ENCODE measurements around the gene ARHGAP26. TPM values are rescaled to one million over a fixed set of nuclear protein-coding genes. Genes with fewer than 3 reads are reported as not detected.
A peak's percentile ranks its signal among the peaks of the same experiment; 100 is the strongest.

ARHGAP26 gene
- total RNA-seq, 1 experiment from 2014 or later: 34.5 TPM

- no peak overlapping the region for H3K27ac ChIP-seq (ENCODE audit: low read depth, low read length)
- BruUV-seq (replicated peaks): no TSS peak
- no peaks in the 10 kb centered on the region for H3K9me3 ChIP-seq (ENCODE audit: control insufficient read depth in 1 of 2, insufficient read depth in 1 of 2, low read depth in 1 of 2, low read length in 2 of 2)
- H3K4me3 ChIP-seq (replicated peaks in 1 of 2; ENCODE audit: low read depth in 1 of 2, low read length in 2 of 2): no peak overlapping the region
- H3K4me1 ChIP-seq (ENCODE audit: control insufficient read depth in 1 of 2, insufficient read depth in 2 of 2, low read length in 2 of 2): peaks cover 0 to 8% of the 10 kb centered on the region in 2 experiments; a peak in 1 of 4 replicates
- no peak overlapping the region for H3K9ac ChIP-seq (ENCODE audit: low read length)
- H3K36me3 ChIP-seq (ENCODE audit: control insufficient read depth in 1 of 2, insufficient read depth in 2 of 2, low read length in 2 of 2): no peaks in the 10 kb centered on the region
- ChIA-PET RAD21 (ENCODE audit: low non-redundant PET in 1 of 2, low total read pairs in 2 of 2, uncharacterized antibody in 2 of 2, unreplicated experiment in 2 of 2) (no interaction called here), CTCF (no interaction called here), POLR2A (no interaction called here)
- H3K27me3 ChIP-seq (ENCODE audit: insufficient read depth, low read length): no peaks in the 10 kb centered on the region
- no peaks in the 10 kb centered on the region for H3K79me2 ChIP-seq (ENCODE audit: insufficient read depth, low read length)
- ATAC-seq: no peak
- no peak for TF ChIP-seq SP1 (IDR thresholded peaks at IDR 0.05; ENCODE audit: low read depth)
- H3K9me2 ChIP-seq (ENCODE audit: insufficient read depth): no peaks in the 10 kb centered on the region
- no peak overlapping the region for H3K4me2 ChIP-seq (ENCODE audit: low read length)
- intact Hi-C loops (cut with micrococcal nuclease): no loop called here
- DNase-seq (ENCODE audit: low read depth, low spot score): no peak
- H2AFZ ChIP-seq (ENCODE audit: low read depth, low read length, poor library complexity, severe bottlenecking): no peak overlapping the region
- H4K20me1 ChIP-seq (ENCODE audit: insufficient read depth): no peaks in the 10 kb centered on the region
These were observed 446.0 kb downstream of the ARHGAP26 start for GRCh38 chr5:143216211-143216610.

- no peak overlapping the region for H3K4me2 ChIP-seq (ENCODE audit: low read length)
- DNase-seq (ENCODE audit: low read depth, low spot score) (no peak), ATAC-seq (peak; percentile 52; the same call in 1 of the 2 replicates)
- intact Hi-C loops (cut with micrococcal nuclease): no loop called here
- H3K4me1 ChIP-seq (ENCODE audit: control insufficient read depth in 1 of 2, insufficient read depth in 2 of 2, low read length in 2 of 2): peaks cover 0 to 8% of the 10 kb centered on the region in 2 experiments; a peak in 1 of 4 replicates
- no peaks in the 10 kb centered on the region for H3K9me2 ChIP-seq (ENCODE audit: insufficient read depth)
- BruUV-seq (replicated peaks): no TSS peak
- H3K27me3 ChIP-seq (ENCODE audit: insufficient read depth, low read length): no peaks in the 10 kb centered on the region
- ChIA-PET RAD21 (ENCODE audit: low non-redundant PET in 1 of 2, low total read pairs in 2 of 2, uncharacterized antibody in 2 of 2, unreplicated experiment in 2 of 2) (no interaction called here), CTCF (no interaction called here), POLR2A (no interaction called here)
- no peaks in the 10 kb centered on the region for H4K20me1 ChIP-seq (ENCODE audit: insufficient read depth)
- H2AFZ ChIP-seq (ENCODE audit: low read depth, low read length, poor library complexity, severe bottlenecking): no peak overlapping the region
- H3K4me3 ChIP-seq (replicated peaks in 1 of 2; ENCODE audit: low read depth in 1 of 2, low read length in 2 of 2): no peak overlapping the region
- peak; percentile 62 for TF ChIP-seq RAD21 (IDR thresholded peaks at IDR 0.05; ENCODE audit: low read depth)
- TF ChIP-seq SIN3A (IDR thresholded peaks at IDR 0.05; ENCODE audit: low read depth): no peak
- TF ChIP-seq POLR2A (IDR thresholded peaks at IDR 0.05; ENCODE audit: borderline replicate concordance, extremely low read depth, insufficient read depth, insufficient read length): no peak
- TF ChIP-seq TCF7L2 (IDR thresholded peaks at IDR 0.05; ENCODE audit: borderline replicate concordance, extremely low read depth, insufficient read depth, insufficient read length): no peak
- TF ChIP-seq CBX3 (IDR thresholded peaks at IDR 0.05; ENCODE audit: low read depth): no peak
- no peak for TF ChIP-seq MAX (IDR thresholded peaks at IDR 0.05)
- TF ChIP-seq CTCF (IDR thresholded peaks at IDR 0.05 in 2 of 3, conservative IDR thresholded peaks at IDR 0.05 in 1 of 3; ENCODE audit: borderline replicate concordance in 1 of 3, insufficient read depth in 1 of 3, low read depth in 2 of 3, low read length in 2 of 3): peak in 1 of 3 experiments; percentile 11; a peak in 1 of 6 replicates
- TF ChIP-seq JUND (IDR thresholded peaks at IDR 0.05): no peak
- TF ChIP-seq ELF1 (IDR thresholded peaks at IDR 0.05; ENCODE audit: borderline replicate concordance, low read depth): no peak
- no peak for TF ChIP-seq CEBPB (IDR thresholded peaks at IDR 0.05; ENCODE audit: low read depth)
- no peak for TF ChIP-seq ZNF274 (IDR thresholded peaks at IDR 0.05; ENCODE audit: low read depth, low read length)
- TF ChIP-seq SP1 (IDR thresholded peaks at IDR 0.05; ENCODE audit: low read depth): no peak
- TF ChIP-seq EZH2phosphoT487 (IDR thresholded peaks at IDR 0.05; ENCODE audit: borderline replicate concordance): no peak
- no peak for TF ChIP-seq FOSL1 (IDR thresholded peaks at IDR 0.05; ENCODE audit: low read depth)
- no peak overlapping the region for H3K27ac ChIP-seq (ENCODE audit: low read depth, low read length)
- H3K79me2 ChIP-seq (ENCODE audit: insufficient read depth, low read length): no peaks in the 10 kb centered on the region
- no peaks in the 10 kb centered on the region for H3K36me3 ChIP-seq (ENCODE audit: control insufficient read depth in 1 of 2, insufficient read depth in 2 of 2, low read length in 2 of 2)
- H3K9me3 ChIP-seq (ENCODE audit: control insufficient read depth in 1 of 2, insufficient read depth in 1 of 2, low read depth in 1 of 2, low read length in 2 of 2): no peaks in the 10 kb centered on the region
- no peak overlapping the region for H3K9ac ChIP-seq (ENCODE audit: low read length)
These were observed 447.1 kb downstream of the ARHGAP26 start for GRCh38 chr5:143217065-143217803.
